ENCODE results near the gene HS2ST1.

DNA sequence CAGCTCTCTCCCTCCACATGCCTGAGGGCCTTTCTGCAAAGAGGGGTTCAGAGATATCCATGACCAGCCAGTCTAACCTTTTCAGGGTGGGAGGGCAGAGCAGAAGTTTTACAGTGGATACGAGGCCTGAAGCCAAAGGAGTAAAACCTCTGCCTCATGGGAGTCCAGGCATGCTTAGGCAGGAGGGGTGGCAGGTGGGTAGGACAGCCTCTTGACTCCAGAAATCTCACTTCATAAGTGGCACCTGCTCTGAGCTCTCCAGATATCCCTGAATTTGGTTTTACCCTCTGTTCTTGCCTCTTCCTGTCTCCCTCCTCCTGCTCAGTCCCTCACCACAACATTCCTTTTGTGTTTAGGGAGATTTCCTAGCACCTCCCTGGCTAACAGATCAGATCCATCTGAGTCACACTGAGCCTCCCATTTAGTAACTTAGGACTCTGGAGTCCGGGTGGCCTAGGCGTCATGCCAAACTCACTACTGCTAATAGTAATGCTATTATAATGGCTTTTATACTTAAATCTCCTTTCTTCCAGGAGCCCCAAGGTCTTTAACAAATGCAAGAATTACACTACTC is 201.0 kb downstream of the HS2ST1 start:
- TF ChIP-seq, protein P1, sequence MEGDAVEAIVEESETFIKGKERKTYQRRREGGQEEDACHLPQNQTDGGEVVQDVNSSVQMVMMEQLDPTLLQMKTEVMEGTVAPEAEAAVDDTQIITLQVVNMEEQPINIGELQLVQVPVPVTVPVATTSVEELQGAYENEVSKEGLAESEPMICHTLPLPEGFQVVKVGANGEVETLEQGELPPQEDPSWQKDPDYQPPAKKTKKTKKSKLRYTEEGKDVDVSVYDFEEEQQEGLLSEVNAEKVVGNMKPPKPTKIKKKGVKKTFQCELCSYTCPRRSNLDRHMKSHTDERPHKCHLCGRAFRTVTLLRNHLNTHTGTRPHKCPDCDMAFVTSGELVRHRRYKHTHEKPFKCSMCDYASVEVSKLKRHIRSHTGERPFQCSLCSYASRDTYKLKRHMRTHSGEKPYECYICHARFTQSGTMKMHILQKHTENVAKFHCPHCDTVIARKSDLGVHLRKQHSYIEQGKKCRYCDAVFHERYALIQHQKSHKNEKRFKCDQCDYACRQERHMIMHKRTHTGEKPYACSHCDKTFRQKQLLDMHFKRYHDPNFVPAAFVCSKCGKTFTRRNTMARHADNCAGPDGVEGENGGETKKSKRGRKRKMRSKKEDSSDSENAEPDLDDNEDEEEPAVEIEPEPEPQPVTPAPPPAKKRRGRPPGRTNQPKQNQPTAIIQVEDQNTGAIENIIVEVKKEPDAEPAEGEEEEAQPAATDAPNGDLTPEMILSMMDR (IDR thresholded peaks at IDR 0.05; ENCODE audit: low read length): no peak
- no peak for TF ChIP-seq EZH2 (IDR thresholded peaks at IDR 0.05; ENCODE audit: borderline replicate concordance, low read length)

All from OCI-LY1 (cell line).